Fibroblast of villous mesenchyme (primary cell): ENCODE measurements around the gene TXNDC11. TPM values are rescaled to one million over a fixed set of nuclear protein-coding genes. Genes with fewer than 3 reads are reported as not detected.

Source experiments
- DNase-seq: peaks from one replicate; pipeline ENCODE4 v3.0.0-alpha.2; 2010; ENCODE audit warnings: low read depth
- H3K4me3 ChIP-seq: 2 replicates; pipeline ENCODE4 v1.5.1; 2011; ENCODE audit warnings: low read depth, mild to moderate bottlenecking, low read length
- CTCF ChIP-seq: IDR thresholded peaks from 2 replicates; pipeline ENCODE4 v1.5.1; 2012; ENCODE audit warnings: low read depth, mild to moderate bottlenecking, low read length; ENCODE audit not compliant: insufficient read depth
- total RNA-seq: library from RNA; depleted of rRNA; stranded (reverse); fragments of >200 nt; gene quantifications from 2 replicates; pipeline ENCODE4 v1.2.3, GENCODE V29; 2012

The TXNDC11 gene
- total RNA-seq, 1 donor, result 30.2 TPM

- TF ChIP-seq CTCF, result no peak
- no peak for DNase-seq
- no peak overlapping the region for H3K4me3 ChIP-seq
Observed at GRCh38 chr16:11762431-11762830, 19.8 kb upstream of the TXNDC11 start.

GRCh38 chr16:11759997-11760396, 17.3 kb upstream of the TXNDC11 start:
- no peak overlapping the region for H3K4me3 ChIP-seq
- no peak for TF ChIP-seq CTCF
- DNase-seq, result no peak

- H3K4me3 ChIP-seq, result no peak overlapping the region
- no peak for DNase-seq
- no peak for TF ChIP-seq CTCF
Observed at GRCh38 chr16:11759163-11759834, 16.6 kb upstream of the TXNDC11 start.

- no peak for TF ChIP-seq CTCF
- DNase-seq, result peak; percentile 89
- H3K4me3 ChIP-seq, result no peak overlapping the region
Observed at GRCh38 chr16:11757671-11758545, 15.3 kb upstream of the TXNDC11 start.

GRCh38 chr16:11756248-11756647, 13.6 kb upstream of the TXNDC11 start:
- TF ChIP-seq CTCF, result no peak
- no peak for DNase-seq
- no peak overlapping the region for H3K4me3 ChIP-seq

- no peak overlapping the region for H3K4me3 ChIP-seq
- no peak for TF ChIP-seq CTCF
- no peak for DNase-seq
Observed at GRCh38 chr16:11755022-11755760, 12.5 kb upstream of the TXNDC11 start.
